ENCODE data around the gene PLEKHH1.

GRCh38 chr14:67516676-67517075, 16.4 kb upstream of the PLEKHH1 start:
- TF ChIP-seq POLR2AphosphoS5 (IDR thresholded peaks at IDR 0.05; ENCODE audit: borderline replicate concordance, low read depth, low read length) (no peak), EZH2 (IDR thresholded peaks at IDR 0.05) (no peak)

Measured in SK-N-MC (cell line).